GM12878 (cell line): Measurements from ENCODE around the gene CRELD2. TPM values are rescaled to one million over a fixed set of nuclear protein-coding genes. Genes with fewer than 3 reads are reported as not detected.

Experiments
- ATAC-seq: fragments of 200-7000 bp; cut with Tn5 transposase; 3 replicates; pipeline ENCODE4 v1.9.1; 2020; ENCODE audit warnings: mild to moderate bottlenecking, moderate library complexity
- BruUV-seq: library from RNA; stranded (reverse); fragments of 400-500 nt; replicated peaks from 2 replicates; lab custom pipeline; 2021; lab: Mats Ljungman, UMichigan
- CTCF ChIA-PET: fragments of 300-600 bp; sonication (Branson Sonifier 250); formaldehyde crosslinking; extraction: SDS; loops from one replicate; lab custom pipeline; 2021; ENCODE audit warnings: inconsistent platforms; lab: Yijun Ruan, JAX
- POLR2A ChIA-PET: fragments of 350-600 bp; formaldehyde crosslinking; extraction: SDS; loops from one replicate; lab custom pipeline; 2021; ENCODE audit warnings: inconsistent platforms; lab: Charles Lee
- RAD21 ChIA-PET: fragments of 300-600 bp; sonication (Branson Sonifier 250); formaldehyde crosslinking; loops from one replicate; lab custom pipeline; 2023; ENCODE audit warnings: antibody characterized with exemption; ENCODE audit not compliant: unreplicated experiment; lab: Charles Lee
- SMC1A ChIA-PET: fragments of 300-600 bp; sonication (Branson Sonifier 250); formaldehyde crosslinking; loops from one replicate; lab custom pipeline; 2023; ENCODE audit not compliant: unreplicated experiment, uncharacterized antibody; lab: Charles Lee
- DNase-seq: peaks from one replicate; pipeline ENCODE4 v3.0.0-alpha.2; 2011; ENCODE audit warnings: low read depth, low spot score
- FAIRE-seq: peaks from 3 replicates; lab custom pipeline; 2011; peaks lifted over from hg19 to GRCh38; lab: Jason Lieb, UNC
- H2AFZ ChIP-seq: 2 replicates; pipeline ENCODE4 v1.6.0; 2011; ENCODE audit warnings: low read depth, low read length, control low read depth; ENCODE audit not compliant: control insufficient read depth
- H3K27ac ChIP-seq: 2 replicates; pipeline ENCODE4 v1.5.1; 2011; ENCODE audit warnings: control low read depth; ENCODE audit not compliant: control insufficient read depth, insufficient read depth
- H3K27me3 ChIP-seq, 2 experiments: replicated peaks in 1 of 2; 2 replicates each; pipeline versions ENCODE4 v1.6.0 to v1.6.1; 2011; ENCODE audit warnings: low read length in 1 of 2; ENCODE audit not compliant: control insufficient read depth in 2 of 2, insufficient read depth in 2 of 2
- H3K36me3 ChIP-seq, 2 experiments: 2 replicates each; pipeline ENCODE4 v1.5.1; 2011; ENCODE audit warnings: low read length in 1 of 2; ENCODE audit not compliant: control insufficient read depth in 2 of 2, insufficient read depth in 2 of 2
- H3K4me1 ChIP-seq: 2 replicates; pipeline ENCODE4 v1.6.1; 2011; ENCODE audit warnings: mild to moderate bottlenecking, low read length, moderate library complexity, mixed read lengths; ENCODE audit not compliant: control insufficient read depth, insufficient read depth
- H3K4me2 ChIP-seq: 2 replicates; pipeline ENCODE4 v1.6.0; 2011; ENCODE audit warnings: control low read depth; ENCODE audit not compliant: control insufficient read depth, insufficient read depth
- H3K4me3 ChIP-seq: fragments of 200-600 bp; sonication (generic); 2 replicates; pipeline ENCODE4 v1.5.1; 2016
- H3K79me2 ChIP-seq: 2 replicates; pipeline ENCODE4 v1.6.0; 2011; ENCODE audit warnings: low read length; ENCODE audit not compliant: control insufficient read depth, insufficient read depth
- H3K9ac ChIP-seq: 2 replicates; pipeline ENCODE4 v1.8.0; 2011; ENCODE audit warnings: low read length, control low read depth, mixed read lengths; ENCODE audit not compliant: control insufficient read depth, insufficient read depth
- H3K9me3 ChIP-seq: replicated peaks from 3 replicates; pipeline ENCODE4 v1.5.1; 2011; ENCODE audit warnings: mild to moderate bottlenecking, low read length; ENCODE audit not compliant: control insufficient read depth, insufficient read depth
- H4K20me1 ChIP-seq: 2 replicates; pipeline ENCODE4 v1.6.0; 2011; ENCODE audit not compliant: control insufficient read depth, insufficient read depth
- BCL3 ChIP-seq: IDR thresholded peaks from 2 replicates; pipeline ENCODE4 v1.6.1; 2011; ENCODE audit warnings: borderline replicate concordance, low read depth, mild to moderate bottlenecking, moderate library complexity, low read length; ENCODE audit not compliant: insufficient read depth, poor library complexity, severe bottlenecking
- BHLHE40 ChIP-seq, 2 experiments: fragments of 450-650 bp in 1 of 2; IDR thresholded peaks; 2 replicates each; pipeline ENCODE4 v1.6.1; 2011 to 2017; ENCODE audit warnings: low read depth in 2 of 2, borderline replicate concordance in 1 of 2, improper control_type of control experiment in 1 of 2, low read length in 1 of 2, mild to moderate bottlenecking in 1 of 2
- BMI1 ChIP-seq: fragments of 450-650 bp; IDR thresholded peaks from 2 replicates; pipeline ENCODE4 v1.6.1; 2016; ENCODE audit warnings: mild to moderate bottlenecking, moderate library complexity, borderline replicate concordance
- CEBPB ChIP-seq, 2 experiments: fragments of 150-350 bp in 1 of 2; IDR thresholded peaks; 2 replicates each; pipeline ENCODE4 v1.6.1; 2012 to 2014; ENCODE audit warnings: low read depth in 2 of 2, low read length in 2 of 2, borderline replicate concordance in 1 of 2, inconsistent platforms in 1 of 2
- CHD2 ChIP-seq: IDR thresholded peaks from 2 replicates; pipeline ENCODE4 v1.6.1; 2011; ENCODE audit warnings: low read depth, low read length, improper control_type of control experiment, borderline replicate concordance
- CTCF ChIP-seq, 3 experiments: IDR thresholded peaks in 2 of 3; conservative IDR thresholded peaks in 1 of 3; 2 replicates each; pipeline ENCODE4 v1.5.1; 2011; ENCODE audit warnings: low read depth in 3 of 3, low read length in 3 of 3, mild to moderate bottlenecking in 3 of 3, control low read depth in 2 of 3, moderate library complexity in 2 of 3, inconsistent platforms in 1 of 3, mixed read lengths in 1 of 3; ENCODE audit not compliant: control insufficient read depth in 2 of 3, insufficient read depth in 1 of 3; ENCODE audit errors: extremely low read depth in 1 of 3
- HCFC1 ChIP-seq: fragments of 150-350 bp; IDR thresholded peaks from 2 replicates; pipeline ENCODE4 v1.6.1; 2014; ENCODE audit warnings: low read length
- JUNB ChIP-seq: IDR thresholded peaks from 2 replicates; pipeline ENCODE4 v1.6.1; 2016; ENCODE audit warnings: antibody characterized with exemption, mild to moderate bottlenecking
- KDM1A ChIP-seq: fragments of 200-600 bp; sonication (generic); IDR thresholded peaks from 2 replicates; pipeline ENCODE4 v1.6.1; 2016; ENCODE audit warnings: borderline replicate concordance
- POLR2A ChIP-seq: IDR thresholded peaks from 2 replicates; pipeline ENCODE4 v1.6.1; 2011; ENCODE audit warnings: low read depth, mild to moderate bottlenecking, low read length
- RAD21 ChIP-seq: IDR thresholded peaks from 2 replicates; pipeline ENCODE4 v1.6.1; 2011; ENCODE audit warnings: mild to moderate bottlenecking, low read depth, low read length, moderate library complexity; ENCODE audit not compliant: insufficient read depth
- RAD51 ChIP-seq: fragments of 450-650 bp; IDR thresholded peaks from 2 replicates; pipeline ENCODE4 v1.6.1; 2016; ENCODE audit warnings: moderate library complexity, mild to moderate bottlenecking, inconsistent platforms
- RCOR1 ChIP-seq: conservative IDR thresholded peaks from 2 replicates; pipeline ENCODE4 v1.6.1; 2012; ENCODE audit warnings: low read depth, low read length, improper control_type of control experiment
- RUNX3 ChIP-seq: IDR thresholded peaks from 2 replicates; pipeline ENCODE4 v1.6.1; 2012; ENCODE audit warnings: low read length, inconsistent platforms
- TARDBP ChIP-seq: IDR thresholded peaks from 2 replicates; pipeline ENCODE4 v1.6.1; 2016; ENCODE audit warnings: borderline replicate concordance
- WGBS: methylation state at CpG from one replicate; pipeline ENCODE4 v1.1.6; 2016; ENCODE audit warnings: low lambda C conversion rate; ENCODE audit not compliant: insufficient replicate concordance, insufficient coverage; ENCODE audit errors: missing lambda C conversion rate; 5-methylcytosine and 5-hydroxymethylcytosine counted together
- in situ Hi-C: fragments of 300-500 bp; cut with MboI; formaldehyde crosslinking; loops from 9 replicates; pipeline ENCODE4 v1.14.3; 2018; ENCODE audit warnings: mixed read lengths
- intact Hi-C: fragments of 100-400 bp; cut with micrococcal nuclease; formaldehyde crosslinking; loops from one replicate; pipeline ENCODE4 v1.14.2; 2022; ENCODE audit not compliant: unreplicated experiment
- polyA plus RNA-seq, 11 experiments: library from polyadenylated mRNA; depleted of rRNA in 4 of 11; unstranded in 6 of 11; stranded (reverse) in 5 of 11; fragments of >200 nt; fragmentation: Nextera tagmentation in 4 of 11; fragmentation: Illumina TruSeq in 1 of 11; extraction: Ambion mirVana in 4 of 11; extraction: Trizol in 1 of 11; gene quantifications; 1 replicate in 1 of 11; 2 replicates in 10 of 11; pipeline versions ENCODE4 v1.2.1 to v1.2.3, GENCODE V29; 2011 to 2016; ENCODE audit warnings: inconsistent platforms in 2 of 11, missing spikeins in 2 of 11, low read depth in 1 of 11
- total RNA-seq, 4 experiments: library from RNA; depleted of rRNA in 3 of 4; stranded (reverse); fragments of >200 nt in 3 of 4; fragmentation: Illumina TruSeq in 1 of 4; extraction: Trizol in 1 of 4; gene quantifications; 2 replicates each; pipeline versions ENCODE4 v1.2.1 to v1.2.3, GENCODE V29; 2013 to 2021
- TF ChIP-seq, protein P1 (sequence below): fragments of 450-650 bp; IDR thresholded peaks from 2 replicates; pipeline ENCODE4 v1.6.1; 2017; ENCODE audit warnings: mild to moderate bottlenecking, moderate library complexity

Gene CRELD2
- total and polyA plus RNA-seq, 10 of the 15 experiments (the other 5 are each of a cell fraction or from before 2014, with no cell fraction given), result 9.4 to 111 (median 25.9) TPM

DNA sequence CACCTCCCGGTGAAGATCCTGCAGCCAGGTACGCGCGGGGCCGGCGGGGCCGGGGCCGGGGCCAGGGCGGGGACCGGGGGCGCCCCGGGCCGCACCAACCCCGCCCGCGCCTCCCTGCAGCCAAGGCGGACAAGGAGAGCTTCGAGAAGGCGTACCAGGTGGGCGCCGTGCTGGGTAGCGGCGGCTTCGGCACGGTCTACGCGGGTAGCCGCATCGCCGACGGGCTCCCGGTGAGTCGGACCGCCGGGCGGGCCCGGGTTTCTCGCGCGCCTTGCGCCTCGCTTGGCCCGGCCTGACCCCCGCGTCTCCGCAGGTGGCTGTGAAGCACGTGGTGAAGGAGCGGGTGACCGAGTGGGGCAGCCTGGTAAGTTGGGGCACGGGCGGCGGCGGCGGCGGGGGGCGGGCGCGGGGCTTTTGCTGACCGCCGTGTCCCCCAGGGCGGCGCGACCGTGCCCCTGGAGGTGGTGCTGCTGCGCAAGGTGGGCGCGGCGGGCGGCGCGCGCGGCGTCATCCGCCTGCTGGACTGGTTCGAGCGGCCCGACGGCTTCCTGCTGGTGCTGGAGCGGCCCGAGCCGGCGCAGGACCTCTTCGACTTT lies 42.7 kb downstream of the CRELD2 start:
- 0 out of 3 replicates have a peak, but pooled peaks have one; percentile 4 for ATAC-seq
- ChIA-PET POLR2A (interaction anchor here (1.1 to 2.5 kb wide), 3 partner anchors 10 to 25 kb away, joined by 3 to 15 read pairs (median 10); no protein-coding TSS in a partner anchor), RAD21 (interaction anchor here (0.7 to 2.6 kb wide), 4 partner anchors 10 to 31 kb away, joined by 3 to 15 read pairs (median 8); no protein-coding TSS in a partner anchor), SMC1A (no interaction called here), CTCF (no interaction called here)
- FAIRE-seq, result no peak
- no peaks in the 10 kb centered on the region for H3K27me3 ChIP-seq
- H2AFZ ChIP-seq, result no peak overlapping the region
- BruUV-seq, result no TSS peak
- H3K36me3 ChIP-seq, result peaks cover 14 to 19% of the 10 kb centered on the region in 2 experiments
- intact Hi-C loops (loop anchor here (5.0 kb wide), 1 partner anchor 226 kb away; the partner anchor contains the start of gene TRABD), in situ Hi-C loops (loop anchor here (10.0 kb wide), 1 partner anchor 574 kb away; the partner anchor contains the start of gene TYMP)
- peak overlapping the region; percentile 98 for H3K4me3 ChIP-seq
- peaks cover 21% of the 10 kb centered on the region for H3K4me1 ChIP-seq
- H3K9me3 ChIP-seq, result no peaks in the 10 kb centered on the region
- H3K4me2 ChIP-seq, result peak overlapping the region; percentile 34
- peak overlapping the region; percentile 78 for H3K9ac ChIP-seq
- WGBS, result 0% methylated on average over 21 of the region's 84 CpGs
- H3K27ac ChIP-seq, result peak overlapping the region; percentile 53
- peaks cover 2% of the 10 kb centered on the region; the same call in 1 of the 2 replicates for H4K20me1 ChIP-seq
- H3K79me2 ChIP-seq, result peaks cover 49% of the 10 kb centered on the region
- DNase-seq, result no peak
- TF ChIP-seq POLR2A (no peak), TARDBP (no peak), CEBPB (IDR thresholded peaks at IDR 0.05; ENCODE audit: borderline replicate concordance in 1 of 2, low read depth in 2 of 2, low read length in 2 of 2) (no peak), BMI1 (no peak), RUNX3 (no peak), BHLHE40 (IDR thresholded peaks at IDR 0.05; ENCODE audit: borderline replicate concordance in 1 of 2, low read depth in 2 of 2, low read length in 1 of 2) (peak in 1 of 2 experiments; percentile 54; a peak in 1 of 4 replicates), JUNB (no peak), CHD2 (0 out of 2 replicates have a peak, but pooled peaks have one; percentile 10), RAD21 (no peak), RCOR1 (no peak), RAD51 (no peak), HCFC1 (no peak), CTCF (IDR thresholded peaks at IDR 0.05 in 2 of 3, conservative IDR thresholded peaks at IDR 0.05 in 1 of 3; ENCODE audit: control insufficient read depth in 2 of 3, extremely low read depth in 1 of 3, insufficient read depth in 1 of 3, low read depth in 3 of 3, low read length in 3 of 3) (0 out of 6 replicates have a peak, but pooled peaks of 1 of the 3 experiments have one; percentile 2), KDM1A (no peak), BCL3 (peak; percentile 7)
- TF ChIP-seq, protein P1, sequence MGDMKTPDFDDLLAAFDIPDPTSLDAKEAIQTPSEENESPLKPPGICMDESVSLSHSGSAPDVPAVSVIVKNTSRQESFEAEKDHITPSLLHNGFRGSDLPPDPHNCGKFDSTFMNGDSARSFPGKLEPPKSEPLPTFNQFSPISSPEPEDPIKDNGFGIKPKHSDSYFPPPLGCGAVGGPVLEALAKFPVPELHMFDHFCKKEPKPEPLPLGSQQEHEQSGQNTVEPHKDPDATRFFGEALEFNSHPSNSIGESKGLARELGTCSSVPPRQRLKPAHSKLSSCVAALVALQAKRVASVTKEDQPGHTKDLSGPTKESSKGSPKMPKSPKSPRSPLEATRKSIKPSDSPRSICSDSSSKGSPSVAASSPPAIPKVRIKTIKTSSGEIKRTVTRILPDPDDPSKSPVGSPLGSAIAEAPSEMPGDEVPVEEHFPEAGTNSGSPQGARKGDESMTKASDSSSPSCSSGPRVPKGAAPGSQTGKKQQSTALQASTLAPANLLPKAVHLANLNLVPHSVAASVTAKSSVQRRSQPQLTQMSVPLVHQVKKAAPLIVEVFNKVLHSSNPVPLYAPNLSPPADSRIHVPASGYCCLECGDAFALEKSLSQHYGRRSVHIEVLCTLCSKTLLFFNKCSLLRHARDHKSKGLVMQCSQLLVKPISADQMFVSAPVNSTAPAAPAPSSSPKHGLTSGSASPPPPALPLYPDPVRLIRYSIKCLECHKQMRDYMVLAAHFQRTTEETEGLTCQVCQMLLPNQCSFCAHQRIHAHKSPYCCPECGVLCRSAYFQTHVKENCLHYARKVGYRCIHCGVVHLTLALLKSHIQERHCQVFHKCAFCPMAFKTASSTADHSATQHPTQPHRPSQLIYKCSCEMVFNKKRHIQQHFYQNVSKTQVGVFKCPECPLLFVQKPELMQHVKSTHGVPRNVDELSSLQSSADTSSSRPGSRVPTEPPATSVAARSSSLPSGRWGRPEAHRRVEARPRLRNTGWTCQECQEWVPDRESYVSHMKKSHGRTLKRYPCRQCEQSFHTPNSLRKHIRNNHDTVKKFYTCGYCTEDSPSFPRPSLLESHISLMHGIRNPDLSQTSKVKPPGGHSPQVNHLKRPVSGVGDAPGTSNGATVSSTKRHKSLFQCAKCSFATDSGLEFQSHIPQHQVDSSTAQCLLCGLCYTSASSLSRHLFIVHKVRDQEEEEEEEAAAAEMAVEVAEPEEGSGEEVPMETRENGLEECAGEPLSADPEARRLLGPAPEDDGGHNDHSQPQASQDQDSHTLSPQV, result no peak
